Liver (tissue), 3 donors: Measurements from ENCODE around the gene OMG.

Experiments
- GABPA ChIP-seq, 2 donors: IDR thresholded peaks in 1 of 2; conservative IDR thresholded peaks in 1 of 2; 2 replicates each; pipeline ENCODE4 v1.6.1; 2016; ENCODE audit warnings: antibody characterized with exemption in 2 of 2, mild to moderate bottlenecking in 1 of 2, moderate library complexity in 1 of 2
- HNF4G ChIP-seq: IDR thresholded peaks from 2 replicates; pipeline ENCODE4 v1.6.1; 2016; ENCODE audit warnings: antibody characterized with exemption
- JUND ChIP-seq, 2 donors: IDR thresholded peaks; 2 replicates each; pipeline ENCODE4 v1.6.1; 2016; ENCODE audit warnings: antibody characterized with exemption in 2 of 2
- RAD21 ChIP-seq, 2 donors: IDR thresholded peaks; 2 replicates each; pipeline ENCODE4 v1.6.1; 2016; ENCODE audit warnings: antibody characterized with exemption in 2 of 2, mild to moderate bottlenecking in 2 of 2
- REST ChIP-seq: IDR thresholded peaks from 2 replicates; pipeline ENCODE4 v1.6.1; 2016; ENCODE audit warnings: antibody characterized with exemption, mild to moderate bottlenecking
- RXRA ChIP-seq, 2 donors: IDR thresholded peaks; 2 replicates each; pipeline ENCODE4 v1.6.1; 2017 to 2018; ENCODE audit warnings: antibody characterized with exemption in 2 of 2, mild to moderate bottlenecking in 1 of 2
- SP1 ChIP-seq: IDR thresholded peaks from 2 replicates; pipeline ENCODE4 v1.6.1; 2018; ENCODE audit warnings: antibody characterized with exemption, mild to moderate bottlenecking
- TAF1 ChIP-seq: conservative IDR thresholded peaks from 2 replicates; pipeline ENCODE4 v1.6.1; 2016; ENCODE audit warnings: antibody characterized with exemption, mild to moderate bottlenecking
- YY1 ChIP-seq: IDR thresholded peaks from 2 replicates; pipeline ENCODE4 v1.6.1; 2016; ENCODE audit warnings: antibody characterized with exemption, mild to moderate bottlenecking
- TF ChIP-seq, protein P1 (sequence below): fragments of 150-350 bp; IDR thresholded peaks from 2 replicates; pipeline ENCODE4 v1.5.1; 2017; ENCODE audit warnings: improper control_type of control experiment, low read depth, low read length; ENCODE audit not compliant: missing input control
- TF ChIP-seq, protein P2 (sequence below): IDR thresholded peaks from 2 replicates; pipeline ENCODE4 v1.6.1; 2016; ENCODE audit warnings: antibody characterized with exemption
- TF ChIP-seq, protein P3 (sequence below): IDR thresholded peaks from 2 replicates; pipeline ENCODE4 v1.6.1; 2016; ENCODE audit warnings: antibody characterized with exemption
- TF ChIP-seq, protein P4 (sequence below): IDR thresholded peaks from 2 replicates; pipeline ENCODE4 v1.6.1; 2016; ENCODE audit warnings: antibody characterized with exemption
- donor health status: healthy.
- donor health status: healthy.

DNA sequence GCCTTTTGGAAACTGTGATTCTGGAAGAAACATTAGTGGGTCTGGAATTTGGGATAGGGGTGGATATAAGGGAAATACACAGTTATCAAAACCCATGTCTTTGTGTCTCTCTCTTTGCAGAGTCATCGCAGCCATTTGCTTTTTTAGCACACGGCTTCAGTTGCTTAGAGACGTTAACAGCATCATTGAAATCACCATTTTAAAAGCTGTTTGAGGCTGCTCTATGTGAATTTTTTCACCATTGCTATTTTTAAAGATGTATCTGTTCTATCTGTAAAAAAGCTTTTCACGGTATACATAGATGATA is 47.3 kb downstream of the OMG start:
- TF ChIP-seq, protein P1, sequence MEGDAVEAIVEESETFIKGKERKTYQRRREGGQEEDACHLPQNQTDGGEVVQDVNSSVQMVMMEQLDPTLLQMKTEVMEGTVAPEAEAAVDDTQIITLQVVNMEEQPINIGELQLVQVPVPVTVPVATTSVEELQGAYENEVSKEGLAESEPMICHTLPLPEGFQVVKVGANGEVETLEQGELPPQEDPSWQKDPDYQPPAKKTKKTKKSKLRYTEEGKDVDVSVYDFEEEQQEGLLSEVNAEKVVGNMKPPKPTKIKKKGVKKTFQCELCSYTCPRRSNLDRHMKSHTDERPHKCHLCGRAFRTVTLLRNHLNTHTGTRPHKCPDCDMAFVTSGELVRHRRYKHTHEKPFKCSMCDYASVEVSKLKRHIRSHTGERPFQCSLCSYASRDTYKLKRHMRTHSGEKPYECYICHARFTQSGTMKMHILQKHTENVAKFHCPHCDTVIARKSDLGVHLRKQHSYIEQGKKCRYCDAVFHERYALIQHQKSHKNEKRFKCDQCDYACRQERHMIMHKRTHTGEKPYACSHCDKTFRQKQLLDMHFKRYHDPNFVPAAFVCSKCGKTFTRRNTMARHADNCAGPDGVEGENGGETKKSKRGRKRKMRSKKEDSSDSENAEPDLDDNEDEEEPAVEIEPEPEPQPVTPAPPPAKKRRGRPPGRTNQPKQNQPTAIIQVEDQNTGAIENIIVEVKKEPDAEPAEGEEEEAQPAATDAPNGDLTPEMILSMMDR: no peak
- no peak for TF ChIP-seq JUND (IDR thresholded peaks at IDR 0.05)
- no peak for TF ChIP-seq SP1
- no peak for TF ChIP-seq RXRA (IDR thresholded peaks at IDR 0.05)
- TF ChIP-seq TAF1: no peak
- no peak for TF ChIP-seq RAD21 (IDR thresholded peaks at IDR 0.05)
- TF ChIP-seq, protein P2, sequence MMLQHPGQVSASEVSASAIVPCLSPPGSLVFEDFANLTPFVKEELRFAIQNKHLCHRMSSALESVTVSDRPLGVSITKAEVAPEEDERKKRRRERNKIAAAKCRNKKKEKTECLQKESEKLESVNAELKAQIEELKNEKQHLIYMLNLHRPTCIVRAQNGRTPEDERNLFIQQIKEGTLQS: no peak
- TF ChIP-seq, protein P3, sequence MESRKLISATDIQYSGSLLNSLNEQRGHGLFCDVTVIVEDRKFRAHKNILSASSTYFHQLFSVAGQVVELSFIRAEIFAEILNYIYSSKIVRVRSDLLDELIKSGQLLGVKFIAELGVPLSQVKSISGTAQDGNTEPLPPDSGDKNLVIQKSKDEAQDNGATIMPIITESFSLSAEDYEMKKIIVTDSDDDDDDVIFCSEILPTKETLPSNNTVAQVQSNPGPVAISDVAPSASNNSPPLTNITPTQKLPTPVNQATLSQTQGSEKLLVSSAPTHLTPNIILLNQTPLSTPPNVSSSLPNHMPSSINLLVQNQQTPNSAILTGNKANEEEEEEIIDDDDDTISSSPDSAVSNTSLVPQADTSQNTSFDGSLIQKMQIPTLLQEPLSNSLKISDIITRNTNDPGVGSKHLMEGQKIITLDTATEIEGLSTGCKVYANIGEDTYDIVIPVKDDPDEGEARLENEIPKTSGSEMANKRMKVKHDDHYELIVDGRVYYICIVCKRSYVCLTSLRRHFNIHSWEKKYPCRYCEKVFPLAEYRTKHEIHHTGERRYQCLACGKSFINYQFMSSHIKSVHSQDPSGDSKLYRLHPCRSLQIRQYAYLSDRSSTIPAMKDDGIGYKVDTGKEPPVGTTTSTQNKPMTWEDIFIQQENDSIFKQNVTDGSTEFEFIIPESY: no peak
- TF ChIP-seq YY1: no peak
- no peak for TF ChIP-seq REST
- TF ChIP-seq GABPA (IDR thresholded peaks at IDR 0.05 in 1 of 2, conservative IDR thresholded peaks at IDR 0.05 in 1 of 2): no peak
- no peak for TF ChIP-seq HNF4G
- TF ChIP-seq, protein P4, sequence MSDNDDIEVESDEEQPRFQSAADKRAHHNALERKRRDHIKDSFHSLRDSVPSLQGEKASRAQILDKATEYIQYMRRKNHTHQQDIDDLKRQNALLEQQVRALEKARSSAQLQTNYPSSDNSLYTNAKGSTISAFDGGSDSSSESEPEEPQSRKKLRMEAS: no peak
